AG04450 (cell line): ENCODE results near the gene TBX1. TPM values are rescaled to one million over a fixed set of nuclear protein-coding genes. Genes with fewer than 3 reads are reported as not detected.

ENCODE experiments used
- CTCF ChIA-PET: fragments of 300-600, 350-600 bp; formaldehyde crosslinking; extraction: SDS; loops from one replicate; lab custom pipeline; 2022; ENCODE audit warnings: antibody characterized with exemption, inconsistent platforms; lab: Charles Lee
- POLR2A ChIA-PET: fragments of 350-600 bp; formaldehyde crosslinking; extraction: SDS; loops from one replicate; lab custom pipeline; 2021; ENCODE audit warnings: antibody characterized with exemption, inconsistent platforms; lab: Yijun Ruan, JAX
- DNase-seq: peaks from one replicate; pipeline ENCODE4 v3.0.0-alpha.2; 2011; ENCODE audit warnings: low read depth, low spot score
- H3K27ac ChIP-seq: one replicate; pipeline ENCODE4 v1.5.1; 2012; ENCODE audit warnings: low read depth, low read length, control low read depth
- H3K27me3 ChIP-seq: one replicate; pipeline ENCODE4 v1.6.0; 2012; ENCODE audit warnings: low read length; ENCODE audit not compliant: control insufficient read depth, insufficient read depth
- H3K4me3 ChIP-seq: 2 replicates; pipeline ENCODE4 v1.5.1; 2011; ENCODE audit warnings: mild to moderate bottlenecking, low read depth, low read length, control low read depth
- H3K9me3 ChIP-seq: 2 replicates; pipeline ENCODE4 v1.5.1; 2012; ENCODE audit warnings: low read length; ENCODE audit not compliant: control insufficient read depth, insufficient read depth
- CTCF ChIP-seq: IDR thresholded peaks from 2 replicates; pipeline ENCODE4 v1.5.1; 2011; ENCODE audit warnings: low read depth, low read length, control low read depth, inconsistent platforms
- polyA plus RNA-seq: library from polyadenylated mRNA; depleted of rRNA; stranded (reverse); fragments of >200 nt; gene quantifications from 2 replicates; pipeline ENCODE4 v1.2.3, GENCODE V29; 2011

Gene TBX1
- polyA plus RNA-seq, 1 experiment = not detected

GRCh38 chr22:19734163-19734562 lies 26.4 kb upstream of the TBX1 start:
- ChIA-PET CTCF (interaction anchor here (6.6 kb wide), 1 partner anchor 177 kb away, joined by 133 read pairs; no protein-coding TSS in a partner anchor), POLR2A (no interaction called here)
- no peak for DNase-seq
- no peak overlapping the region for H3K27ac ChIP-seq
- H3K4me3 ChIP-seq = no peak overlapping the region
- TF ChIP-seq CTCF = no peak
- H3K27me3 ChIP-seq = no peaks in the 10 kb centered on the region
- no peaks in the 10 kb centered on the region for H3K9me3 ChIP-seq

DNA sequence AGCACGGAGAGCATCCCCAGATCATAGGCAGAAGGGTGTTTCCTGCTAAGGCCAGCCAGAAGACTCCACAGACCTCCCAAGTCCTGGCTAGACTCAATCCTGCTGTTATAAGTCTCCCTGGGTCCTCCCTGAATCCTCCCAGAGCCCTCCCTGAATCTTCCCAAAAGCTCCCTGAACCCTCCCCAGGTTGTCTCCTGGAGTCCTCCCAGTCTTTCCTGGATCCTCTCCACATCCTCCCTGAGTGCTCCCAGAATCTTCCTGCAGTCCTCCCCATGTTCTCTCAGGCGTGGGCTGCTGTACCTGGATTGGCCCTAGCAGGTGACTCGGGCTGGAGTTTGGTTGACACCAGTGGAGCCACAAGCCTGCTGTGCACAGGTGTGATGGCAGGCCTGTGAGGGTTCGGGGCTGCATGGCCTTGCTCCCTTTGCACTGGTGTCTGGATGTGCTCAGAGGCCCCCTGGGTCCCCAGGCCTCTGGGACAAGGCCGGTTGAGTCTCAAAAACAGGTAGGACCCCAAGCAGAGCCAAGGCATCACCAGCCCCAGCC lies 25.7 kb upstream of the TBX1 start:
- Histone ChIP-seq H3K4me3 (no peak overlapping the region), H3K27me3 (peaks cover 2% of the 10 kb centered on the region), H3K9me3 (no peaks in the 10 kb centered on the region), H3K27ac (no peak overlapping the region)
- ChIA-PET CTCF (interaction anchor here (6.6 kb wide), 1 partner anchor 176 kb away, joined by 133 read pairs; no protein-coding TSS in a partner anchor), POLR2A (no interaction called here)
- no peak for DNase-seq
- TF ChIP-seq CTCF = no peak

GRCh38 chr22:19735665-19736510 lies 24.7 kb upstream of the TBX1 start:
- POLR2A ChIA-PET = no interaction called here
- no peak for TF ChIP-seq CTCF
- CTCF ChIA-PET = interaction anchor here (0.5 kb wide), 1 partner anchor 162 kb away, joined by 4 read pairs; no protein-coding TSS in a partner anchor
- no peak for DNase-seq
- no peak overlapping the region for H3K4me3 ChIP-seq
- no peak overlapping the region for H3K27ac ChIP-seq
- no peaks in the 10 kb centered on the region; the same call in 1 of the 2 replicates for H3K9me3 ChIP-seq
- peaks cover 2% of the 10 kb centered on the region for H3K27me3 ChIP-seq

GRCh38 chr22:19737846-19738663 lies 22.5 kb upstream of the TBX1 start:
- no peak for DNase-seq
- H3K4me3 ChIP-seq = no peak overlapping the region
- CTCF ChIA-PET = interaction anchor here (1.5 kb wide), 1 partner anchor 8 kb away, joined by 3 read pairs; no protein-coding TSS in a partner anchor
- H3K27me3 ChIP-seq = peaks cover 5% of the 10 kb centered on the region
- POLR2A ChIA-PET = no interaction called here
- no peak overlapping the region for H3K27ac ChIP-seq
- no peaks in the 10 kb centered on the region; the same call in 1 of the 2 replicates for H3K9me3 ChIP-seq
- TF ChIP-seq CTCF = no peak
